ENCODE results near the gene OR5K3. TPM values are rescaled to one million over a fixed set of nuclear protein-coding genes. Genes with fewer than 3 reads are reported as not detected.

The OR5K3 gene
- total RNA-seq, 1 donor from 2014 or later = not detected

- no peak overlapping the region for H3K27ac Mint-ChIP-seq (ENCODE audit: unreplicated experiment)
- no peaks in the 10 kb centered on the region for H3K4me1 Mint-ChIP-seq (ENCODE audit: low read depth, unreplicated experiment)
- TF ChIP-seq CTCF (IDR thresholded peaks at IDR 0.05; ENCODE audit: insufficient read depth, low read depth, low read length) (no peak), EZH2 (IDR thresholded peaks at IDR 0.05; ENCODE audit: insufficient read depth, low read length) (no peak)
- H3K27ac ChIP-seq (ENCODE audit: low read depth, low read length) = no peak overlapping the region
- no peak overlapping the region for H3K4me3 Mint-ChIP-seq (ENCODE audit: unreplicated experiment)
- H4K20me1 ChIP-seq (ENCODE audit: insufficient read depth, low read length) = no peaks in the 10 kb centered on the region
- H3K27me3 Mint-ChIP-seq (ENCODE audit: low read depth, unreplicated experiment) = no peaks in the 10 kb centered on the region
- H3K4me3 ChIP-seq (ENCODE audit: insufficient read depth, low read depth, low read length) = no peak overlapping the region
- FAIRE-seq = no peak
- no peak overlapping the region for H3K9ac ChIP-seq (ENCODE audit: low read length)
- no peak overlapping the region for H3K4me2 ChIP-seq (ENCODE audit: low read length)
- no peaks in the 10 kb centered on the region for H3K27me3 ChIP-seq (ENCODE audit: insufficient read depth, low read length)
- no peak for DNase-seq (ENCODE audit: low read depth)
- no peak overlapping the region for H2AFZ ChIP-seq (ENCODE audit: low read depth, low read length)
- H3K9me3 Mint-ChIP-seq (ENCODE audit: unreplicated experiment) = peaks cover 10% of the 10 kb centered on the region
- H3K4me1 ChIP-seq (ENCODE audit: insufficient read depth, low read length) = no peaks in the 10 kb centered on the region
- no peaks in the 10 kb centered on the region for H3K79me2 ChIP-seq (ENCODE audit: insufficient read depth, low read length)
- no peaks in the 10 kb centered on the region for H3K36me3 ChIP-seq (ENCODE audit: insufficient read depth, low read length)
- H3K9me3 ChIP-seq (ENCODE audit: insufficient read depth, low read depth, low read length) = peaks cover 4% of the 10 kb centered on the region
- H3K36me3 Mint-ChIP-seq (ENCODE audit: low read depth, unreplicated experiment) = no peaks in the 10 kb centered on the region
These were observed 43.3 kb downstream of the OR5K3 start for GRCh38 chr3:98433764-98434163.

DNA sequence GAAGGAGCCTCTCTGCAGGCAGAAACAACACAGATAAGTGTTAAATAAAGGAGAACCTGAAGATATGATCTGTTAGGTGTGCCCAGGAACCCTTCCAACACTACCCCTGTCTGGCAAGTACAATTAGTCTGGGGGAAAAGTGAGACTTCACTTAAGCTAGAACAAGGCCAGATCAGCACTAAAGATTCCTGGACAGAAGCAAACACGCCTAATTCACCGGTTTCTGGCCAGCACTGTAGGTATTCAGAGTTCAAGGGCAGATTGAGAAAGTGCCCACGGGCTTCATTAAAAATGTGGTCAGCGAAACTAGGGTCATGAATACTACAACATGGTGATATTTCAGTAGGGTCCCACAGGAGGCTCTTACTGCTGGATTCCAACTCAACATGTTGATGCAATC, 43.9 kb downstream of the OR5K3 start:
- no peaks in the 10 kb centered on the region for H3K4me1 Mint-ChIP-seq (ENCODE audit: low read depth, unreplicated experiment)
- no peak overlapping the region for H3K4me2 ChIP-seq (ENCODE audit: low read length)
- H3K27ac ChIP-seq (ENCODE audit: low read depth, low read length) = no peak overlapping the region
- H4K20me1 ChIP-seq (ENCODE audit: insufficient read depth, low read length) = no peaks in the 10 kb centered on the region
- no peaks in the 10 kb centered on the region for H3K27me3 ChIP-seq (ENCODE audit: insufficient read depth, low read length)
- no peaks in the 10 kb centered on the region for H3K36me3 Mint-ChIP-seq (ENCODE audit: low read depth, unreplicated experiment)
- peaks cover 6% of the 10 kb centered on the region for H3K9me3 Mint-ChIP-seq (ENCODE audit: unreplicated experiment)
- no peaks in the 10 kb centered on the region for H3K36me3 ChIP-seq (ENCODE audit: insufficient read depth, low read length)
- H3K4me3 ChIP-seq (ENCODE audit: insufficient read depth, low read depth, low read length) = no peak overlapping the region
- no peak for TF ChIP-seq EZH2 (IDR thresholded peaks at IDR 0.05; ENCODE audit: insufficient read depth, low read length)
- TF ChIP-seq CTCF (IDR thresholded peaks at IDR 0.05; ENCODE audit: insufficient read depth, low read depth, low read length) = no peak
- DNase-seq (ENCODE audit: low read depth) (no peak), FAIRE-seq (no peak)
- H3K4me3 Mint-ChIP-seq (ENCODE audit: unreplicated experiment) = no peak overlapping the region
- H3K79me2 ChIP-seq (ENCODE audit: insufficient read depth, low read length) = no peaks in the 10 kb centered on the region
- no peaks in the 10 kb centered on the region for H3K9me3 ChIP-seq (ENCODE audit: insufficient read depth, low read depth, low read length)
- H3K4me1 ChIP-seq (ENCODE audit: insufficient read depth, low read length) = no peaks in the 10 kb centered on the region
- no peak overlapping the region for H3K9ac ChIP-seq (ENCODE audit: low read length)
- no peaks in the 10 kb centered on the region for H3K27me3 Mint-ChIP-seq (ENCODE audit: low read depth, unreplicated experiment)
- no peak overlapping the region for H3K27ac Mint-ChIP-seq (ENCODE audit: unreplicated experiment)
- H2AFZ ChIP-seq (ENCODE audit: low read depth, low read length) = no peak overlapping the region

DNA sequence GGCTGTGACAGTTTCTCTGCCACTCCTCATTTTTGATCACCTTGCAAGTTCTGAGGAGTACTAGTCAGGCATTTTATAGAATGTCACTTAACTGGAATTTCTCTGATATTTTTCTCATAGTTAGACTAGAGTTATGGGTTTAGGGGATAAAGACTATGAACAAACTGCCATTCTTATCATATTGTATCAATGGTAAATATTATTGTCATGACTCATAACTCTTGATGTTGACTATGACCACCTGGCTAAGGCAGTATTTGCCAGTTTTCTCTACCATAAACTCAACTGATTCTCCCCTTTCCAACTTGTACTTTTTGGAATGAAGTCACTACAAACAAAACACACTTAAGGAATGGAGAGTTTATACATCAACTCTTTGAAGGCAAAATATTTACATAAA, 49.8 kb downstream of the OR5K3 start:
- no peak for FAIRE-seq
- Mint-ChIP-seq H3K27me3 (ENCODE audit: low read depth, unreplicated experiment) (no peaks in the 10 kb centered on the region), H3K9me3 (ENCODE audit: unreplicated experiment) (no peaks in the 10 kb centered on the region)

More for the DNA sequence above, 49.8 kb downstream of the OR5K3 start:
- DNase-seq (ENCODE audit: low read depth) = no peak
- no peak overlapping the region for H3K4me3 Mint-ChIP-seq (ENCODE audit: unreplicated experiment)
- no peaks in the 10 kb centered on the region for H3K4me1 ChIP-seq (ENCODE audit: insufficient read depth, low read length)
- H3K9ac ChIP-seq (ENCODE audit: low read length) = no peak overlapping the region
- no peaks in the 10 kb centered on the region for H3K36me3 ChIP-seq (ENCODE audit: insufficient read depth, low read length)
- TF ChIP-seq EZH2 (IDR thresholded peaks at IDR 0.05; ENCODE audit: insufficient read depth, low read length) = no peak
- no peak for TF ChIP-seq CTCF (IDR thresholded peaks at IDR 0.05; ENCODE audit: insufficient read depth, low read depth, low read length)
- H3K27ac Mint-ChIP-seq (ENCODE audit: unreplicated experiment) = no peak overlapping the region
- H3K79me2 ChIP-seq (ENCODE audit: insufficient read depth, low read length) = no peaks in the 10 kb centered on the region
- no peaks in the 10 kb centered on the region for H3K27me3 ChIP-seq (ENCODE audit: insufficient read depth, low read length)
- H2AFZ ChIP-seq (ENCODE audit: low read depth, low read length) = no peak overlapping the region
- no peak overlapping the region for H3K4me3 ChIP-seq (ENCODE audit: insufficient read depth, low read depth, low read length)
- no peak overlapping the region for H3K27ac ChIP-seq (ENCODE audit: low read depth, low read length)
- no peaks in the 10 kb centered on the region for H3K9me3 ChIP-seq (ENCODE audit: insufficient read depth, low read depth, low read length)
- peaks cover 1% of the 10 kb centered on the region for H3K4me1 Mint-ChIP-seq (ENCODE audit: low read depth, unreplicated experiment)
- H3K4me2 ChIP-seq (ENCODE audit: low read length) = no peak overlapping the region
- no peaks in the 10 kb centered on the region for H4K20me1 ChIP-seq (ENCODE audit: insufficient read depth, low read length)
- no peaks in the 10 kb centered on the region for H3K36me3 Mint-ChIP-seq (ENCODE audit: low read depth, unreplicated experiment)

Other genes with a start within 250 kb of the OR5K3 start
- gene OR5H14, start 243.2 kb upstream of the OR5K3 start, total RNA-seq = not detected in 2 replicates
- not detected in 2 replicates for gene OR5H15, start 224.0 kb upstream of the OR5K3 start, total RNA-seq
- not detected in 2 replicates for gene OR5H6, start 126.4 kb upstream of the OR5K3 start, total RNA-seq
- gene OR5H2, start 108.2 kb upstream of the OR5K3 start, total RNA-seq = not detected in 2 replicates
- not detected in 2 replicates for gene OR5K4, start 36.8 kb upstream of the OR5K3 start, total RNA-seq
- gene OR5K1, start 72.5 kb downstream of the OR5K3 start, total RNA-seq = not detected in 2 replicates
- not detected in 2 replicates for gene OR5K2, start 107.0 kb downstream of the OR5K3 start, total RNA-seq
- gene CLDND1, start 132.2 kb downstream of the OR5K3 start, total RNA-seq = 104 and 109 TPM in 2 replicates
- gene GPR15, start 141.3 kb downstream of the OR5K3 start, total RNA-seq = not detected in 2 replicates
- gene CPOX, start 202.9 kb downstream of the OR5K3 start, total RNA-seq = 22.1 and 23.7 TPM in 2 replicates